Neuron (in vitro differentiated cells): Measurements from ENCODE around the gene SLC16A6.
"Not testable (repeated sequence)": the region's sequence is repeated elsewhere in the genome, so short reads cannot be mapped to it uniquely, and the experiment has no call there.

ENCODE experiments used
- H2AFZ ChIP-seq: one replicate; pipeline ENCODE4 v1.6.1; 2013; ENCODE audit warnings: low read depth, mild to moderate bottlenecking, inconsistent platforms, low read length, moderate library complexity
- H3K27me3 ChIP-seq: one replicate; pipeline ENCODE4 v1.6.1; 2013; ENCODE audit warnings: low read length; ENCODE audit not compliant: insufficient read depth
- H3K36me3 ChIP-seq: one replicate; pipeline ENCODE4 v1.6.1; 2013; ENCODE audit warnings: low read length; ENCODE audit not compliant: insufficient read depth
- H3K4me1 ChIP-seq: one replicate; pipeline ENCODE4 v1.6.1; 2013; ENCODE audit warnings: low read length; ENCODE audit not compliant: insufficient read depth
- H3K4me3 ChIP-seq: 2 replicates; pipeline ENCODE4 v1.5.1; 2013; ENCODE audit warnings: mild to moderate bottlenecking, low read length, moderate library complexity
- H3K9me3 ChIP-seq: one replicate; pipeline ENCODE4 v1.6.1; 2013; ENCODE audit warnings: low read length

Gene SLC16A6

DNA sequence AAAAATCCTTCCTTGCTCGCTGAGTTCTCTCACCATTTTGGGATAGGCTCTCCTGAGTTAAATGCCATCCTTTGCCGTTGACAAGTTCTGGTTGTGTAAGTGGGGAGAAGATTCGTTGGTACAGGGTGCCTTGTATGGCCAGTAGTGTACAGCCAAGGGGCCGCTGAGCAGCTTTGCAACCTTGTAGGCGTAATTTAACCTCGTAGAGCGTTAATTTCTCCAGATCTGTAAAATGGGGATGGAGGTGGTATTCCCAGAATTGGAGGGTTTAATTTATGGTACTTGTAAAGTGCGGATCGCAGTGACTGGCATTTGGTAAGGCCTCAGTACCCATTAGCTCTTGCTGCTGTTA is 1.7 kb upstream of the SLC16A6 start:
- Histone ChIP-seq H2AFZ (peak overlapping the region; percentile 79), H3K4me1 (peaks cover 32% of the 10 kb centered on the region), H3K4me3 (peak overlapping the region; percentile 76), H3K27me3 (no peaks in the 10 kb centered on the region), H3K36me3 (no peaks in the 10 kb centered on the region), H3K9me3 (no peaks in the 10 kb centered on the region)

DNA sequence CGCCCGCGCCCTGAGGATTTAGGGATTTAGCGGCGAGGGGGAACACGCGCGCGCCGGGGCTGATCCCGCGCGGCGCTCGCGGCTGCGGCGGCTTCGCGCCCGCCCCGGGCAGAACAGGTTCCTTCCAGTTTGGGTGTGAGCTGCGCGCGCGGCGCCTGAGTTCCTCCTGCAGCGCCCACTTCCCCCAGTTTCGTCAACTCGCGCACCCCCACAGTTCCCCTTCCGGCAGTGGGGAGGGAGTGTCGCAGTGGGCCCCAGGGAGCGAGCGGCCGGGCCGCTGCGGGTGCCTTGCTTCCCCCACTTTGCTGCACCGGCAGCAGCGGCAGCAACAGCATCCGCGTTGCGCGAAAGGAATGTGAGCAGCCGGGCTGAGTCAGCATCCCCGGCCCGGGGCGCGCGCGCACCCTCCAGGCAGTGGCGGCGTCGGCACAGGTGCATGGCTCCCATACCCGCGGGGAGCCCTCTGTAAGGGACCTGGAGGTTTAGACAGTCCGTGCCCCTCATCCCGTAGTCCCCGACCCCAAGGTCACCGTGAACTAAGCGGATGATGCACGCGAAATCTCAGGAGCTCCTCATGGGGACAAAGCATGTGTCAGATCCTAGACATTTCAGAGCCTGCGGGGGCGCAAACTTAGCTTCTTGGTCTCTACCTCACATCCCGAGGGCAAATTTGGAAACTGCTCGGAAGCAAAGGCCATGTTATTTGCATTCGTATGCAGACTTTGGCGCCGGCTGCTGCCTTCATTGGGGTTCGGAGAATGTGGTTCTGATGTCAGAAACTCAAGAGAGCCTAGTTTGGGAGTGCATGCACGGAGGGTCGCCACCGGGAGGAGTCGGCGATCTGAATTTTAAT is 1.1 kb upstream of the SLC16A6 start:
- Histone ChIP-seq H3K27me3 (no peaks in the 10 kb centered on the region), H3K36me3 (no peaks in the 10 kb centered on the region), H3K9me3 (no peaks in the 10 kb centered on the region), H2AFZ (peak overlapping the region; percentile 79), H3K4me1 (peaks cover 32% of the 10 kb centered on the region), H3K4me3 (peak overlapping the region; percentile 76)

DNA sequence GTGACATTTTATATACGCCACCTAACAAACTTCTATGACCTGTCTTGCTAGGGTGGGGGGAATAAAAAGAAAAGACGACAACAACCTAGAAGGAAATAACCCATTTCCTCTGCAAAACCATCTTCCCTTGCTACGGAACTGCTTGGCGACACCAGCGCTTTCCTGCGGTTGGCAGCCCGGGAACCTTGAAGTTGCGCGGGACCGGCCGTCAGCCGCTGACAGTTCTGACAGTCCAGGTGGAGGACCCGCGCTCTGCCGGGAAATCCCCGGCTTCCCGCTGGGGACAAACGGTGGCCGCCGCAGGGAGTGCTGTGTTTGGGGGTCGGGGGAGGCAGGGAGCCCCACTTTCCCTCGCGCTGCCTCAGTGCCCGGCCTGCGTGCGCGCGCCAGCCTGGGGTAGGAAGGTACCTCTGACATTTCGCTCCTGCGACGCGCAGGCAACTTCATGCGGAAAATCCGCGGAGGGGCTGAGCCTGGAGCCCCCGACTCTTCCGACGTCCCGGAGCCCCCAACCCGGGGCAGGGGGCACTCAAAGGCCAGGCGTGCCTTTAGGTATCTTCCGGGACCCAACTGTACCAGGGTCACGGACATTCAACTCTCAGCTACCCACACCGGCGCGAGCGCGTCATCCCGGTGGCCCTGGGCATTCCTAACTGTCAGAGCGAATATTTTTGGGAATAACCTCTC is 516 bp downstream of the SLC16A6 start:
- no peaks in the 10 kb centered on the region for H3K36me3 ChIP-seq
- H2AFZ ChIP-seq = peak overlapping the region; percentile 54
- H3K4me3 ChIP-seq = peak overlapping the region; percentile 76
- H3K9me3 ChIP-seq = no peaks in the 10 kb centered on the region
- H3K27me3 ChIP-seq = no peaks in the 10 kb centered on the region
- peaks cover 32% of the 10 kb centered on the region for H3K4me1 ChIP-seq

DNA sequence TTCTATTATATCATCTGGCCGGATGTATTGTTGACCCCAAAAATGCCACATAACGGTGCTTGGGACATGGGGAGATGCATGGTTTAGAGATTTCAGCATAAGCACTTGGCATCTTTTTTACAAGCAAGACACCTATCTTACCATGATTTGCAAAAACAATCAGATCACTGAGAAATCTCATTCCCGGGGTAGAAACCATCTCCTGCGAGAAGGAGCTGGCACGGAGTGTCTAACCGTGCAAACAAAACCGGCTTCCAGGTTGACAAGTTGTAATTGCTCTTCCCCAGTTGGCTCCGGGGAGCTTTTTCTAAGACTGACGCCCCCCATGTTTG is 1.0 kb downstream of the SLC16A6 start:
- H3K27me3 ChIP-seq = no peaks in the 10 kb centered on the region
- H2AFZ ChIP-seq = no peak overlapping the region
- no peaks in the 10 kb centered on the region for H3K9me3 ChIP-seq
- H3K4me3 ChIP-seq = peak overlapping the region; percentile 76
- peaks cover 31% of the 10 kb centered on the region for H3K4me1 ChIP-seq
- no peaks in the 10 kb centered on the region for H3K36me3 ChIP-seq

DNA sequence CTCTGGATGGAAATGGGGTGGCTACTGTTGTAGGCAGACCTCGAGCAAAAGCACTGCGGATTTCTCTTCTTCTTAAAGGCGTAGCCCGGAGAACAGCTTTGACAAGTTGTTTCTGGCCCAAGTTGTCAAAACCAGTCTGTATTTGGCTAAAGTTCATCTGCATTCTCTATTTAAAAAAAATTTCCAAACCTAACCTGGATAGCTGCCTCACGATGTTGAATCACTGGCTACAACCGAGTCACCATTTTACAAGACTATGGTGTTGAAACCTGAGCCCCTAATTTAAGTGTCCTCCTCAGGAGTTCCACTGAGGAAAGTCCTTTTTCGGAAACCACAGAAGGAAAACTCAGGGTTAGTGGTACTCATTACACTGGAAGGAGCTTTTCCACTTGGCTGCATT is 1.5 kb downstream of the SLC16A6 start:
- H3K9me3 ChIP-seq = no peaks in the 10 kb centered on the region
- no peaks in the 10 kb centered on the region for H3K36me3 ChIP-seq
- H2AFZ ChIP-seq = no peak overlapping the region
- no peaks in the 10 kb centered on the region for H3K27me3 ChIP-seq
- peaks cover 26% of the 10 kb centered on the region for H3K4me1 ChIP-seq
- H3K4me3 ChIP-seq = peak overlapping the region; percentile 76

DNA sequence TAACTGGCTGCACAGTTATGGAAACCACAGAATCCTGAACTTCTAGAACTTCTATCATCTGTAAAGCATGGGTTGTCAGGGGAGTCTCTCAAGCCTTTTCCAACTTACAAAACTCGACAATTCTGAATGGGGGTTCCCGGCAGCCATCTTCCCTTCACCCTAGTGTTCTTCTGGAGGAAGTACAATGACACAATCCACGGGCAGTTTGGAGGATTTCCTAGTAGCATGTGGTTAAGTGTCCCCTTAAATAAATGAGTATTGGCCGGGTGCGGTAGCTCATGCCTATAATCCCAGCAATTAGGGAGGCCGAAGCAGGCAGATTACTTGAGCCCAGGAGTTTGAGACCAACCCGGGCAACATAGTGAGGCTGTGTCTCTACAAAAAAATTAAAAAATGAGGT is 2.1 kb downstream of the SLC16A6 start:
- Histone ChIP-seq H2AFZ (no peak overlapping the region), H3K27me3 (no peaks in the 10 kb centered on the region), H3K36me3 (no peaks in the 10 kb centered on the region), H3K4me1 (peaks cover 21% of the 10 kb centered on the region), H3K4me3 (no peak overlapping the region), H3K9me3 (no peaks in the 10 kb centered on the region)

DNA sequence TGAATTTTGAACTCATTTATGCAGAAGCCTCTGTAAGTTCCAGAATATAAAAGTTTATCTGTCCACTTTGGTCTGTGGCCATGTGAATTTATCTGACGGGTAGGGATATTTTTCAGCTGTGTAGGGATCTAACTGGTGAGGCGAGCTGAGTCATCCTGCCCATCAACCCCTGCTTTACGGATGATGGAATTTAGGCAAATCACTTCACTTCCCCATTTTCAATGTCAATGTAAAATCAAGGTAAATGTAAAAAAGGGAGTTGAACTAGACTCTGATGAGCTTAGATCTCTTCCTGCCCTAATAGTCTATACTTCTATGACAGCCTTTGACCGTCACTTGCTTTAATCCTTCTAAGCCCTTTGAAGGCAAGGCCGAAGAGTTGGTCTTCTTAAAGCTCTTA is 2.6 kb downstream of the SLC16A6 start:
- no peaks in the 10 kb centered on the region for H3K9me3 ChIP-seq
- H3K27me3 ChIP-seq = no peaks in the 10 kb centered on the region
- H3K36me3 ChIP-seq = no peaks in the 10 kb centered on the region
- no peak overlapping the region for H3K4me3 ChIP-seq
- H2AFZ ChIP-seq = no peak overlapping the region
- H3K4me1 ChIP-seq = peaks cover 18% of the 10 kb centered on the region

DNA sequence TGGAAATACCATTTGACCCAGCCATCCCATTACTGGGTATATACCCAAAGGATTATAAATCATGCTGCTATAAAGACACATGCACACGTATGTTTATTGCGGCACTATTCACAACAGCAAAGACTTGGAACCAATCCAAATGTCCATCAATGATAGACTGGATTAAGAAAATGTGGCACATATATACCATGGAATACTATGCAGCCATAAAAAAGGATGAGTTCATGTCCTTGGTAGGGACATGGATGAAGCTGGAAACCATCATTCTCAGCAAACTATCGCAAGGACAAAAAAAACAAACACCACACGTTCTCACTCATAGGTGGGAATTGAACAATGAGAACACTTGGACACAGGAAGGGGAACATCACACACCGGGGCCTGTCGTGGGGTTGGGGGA is 9.0 kb downstream of the SLC16A6 start:
- Histone ChIP-seq H3K9me3 (peaks cover 22% of the 10 kb centered on the region), H3K36me3 (peaks cover 33% of the 10 kb centered on the region)
- not testable (repeated sequence) for H3K4me3 ChIP-seq, H3K4me1 ChIP-seq, H2AFZ ChIP-seq, H3K27me3 ChIP-seq

DNA sequence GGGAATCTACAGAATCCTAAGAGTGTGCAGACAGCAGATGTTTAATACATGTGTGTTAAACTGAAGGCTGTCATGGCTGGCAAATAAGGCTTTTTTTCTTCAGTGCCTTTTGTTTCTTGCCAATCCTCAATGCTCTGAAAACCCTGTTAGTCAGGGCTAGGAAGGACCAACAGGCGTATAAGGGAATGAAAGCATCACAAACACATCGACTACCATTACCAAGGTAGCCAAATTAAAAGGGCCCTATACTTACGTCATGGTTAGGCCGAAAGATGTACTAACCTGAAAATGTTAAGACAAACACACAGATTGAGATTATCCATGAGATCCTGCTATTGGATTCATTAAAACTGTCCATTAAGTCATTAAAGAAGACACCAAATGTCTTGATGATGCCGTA is 13.1 kb downstream of the SLC16A6 start:
- no peaks in the 10 kb centered on the region for H3K27me3 ChIP-seq
- H3K9me3 ChIP-seq = peaks cover 22% of the 10 kb centered on the region
- H3K36me3 ChIP-seq = peaks cover 65% of the 10 kb centered on the region
- no peak overlapping the region for H2AFZ ChIP-seq
- H3K4me3 ChIP-seq = no peak overlapping the region
- no peaks in the 10 kb centered on the region for H3K4me1 ChIP-seq

DNA sequence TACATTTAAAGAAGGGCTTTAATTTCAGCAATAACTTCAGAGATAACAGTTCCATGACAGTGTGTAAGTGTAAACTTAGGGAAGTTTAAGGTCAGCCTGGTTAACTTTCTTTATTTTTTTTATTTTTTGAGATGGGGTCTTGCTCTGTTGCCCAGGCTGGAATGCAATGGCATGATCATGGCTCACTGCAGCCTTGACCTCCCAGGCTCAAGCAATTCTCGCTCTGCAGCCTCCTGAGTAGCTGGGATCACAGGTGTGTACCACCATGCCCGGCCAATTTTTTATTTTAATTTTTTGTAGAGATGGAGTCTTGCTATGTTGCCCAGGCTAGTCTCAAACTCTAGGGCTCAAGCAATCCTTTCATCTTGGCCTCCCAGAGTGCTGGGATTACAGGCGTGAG is 14.6 kb downstream of the SLC16A6 start:
- H3K27me3 ChIP-seq, H3K4me1 ChIP-seq, H3K4me3 ChIP-seq, H2AFZ ChIP-seq: not testable (repeated sequence)
- peaks cover 19% of the 10 kb centered on the region for H3K9me3 ChIP-seq
- peaks cover 78% of the 10 kb centered on the region for H3K36me3 ChIP-seq

DNA sequence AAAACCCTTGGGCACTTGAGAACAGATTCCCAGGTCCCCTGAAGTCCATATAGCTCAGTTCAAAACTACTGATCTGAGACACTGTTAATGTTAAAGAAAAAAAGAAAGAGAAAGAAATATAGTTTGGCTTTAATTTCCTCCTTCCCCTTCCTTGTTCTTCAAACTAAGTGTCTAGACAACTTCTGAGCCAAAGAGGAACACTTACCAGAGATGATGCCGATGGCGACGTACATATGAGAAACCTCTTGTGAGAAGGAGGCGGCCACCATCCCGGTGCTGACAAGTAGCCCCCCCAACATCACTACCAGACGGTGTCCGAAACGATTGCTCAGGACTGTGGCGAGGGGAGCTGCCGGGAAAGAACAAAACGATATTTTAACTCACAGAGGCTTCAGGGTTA is 17.2 kb downstream of the SLC16A6 start:
- Histone ChIP-seq H3K4me1 (no peaks in the 10 kb centered on the region), H3K9me3 (peaks cover 7% of the 10 kb centered on the region), H2AFZ (no peak overlapping the region), H3K27me3 (no peaks in the 10 kb centered on the region), H3K4me3 (no peak overlapping the region), H3K36me3 (peaks cover 74% of the 10 kb centered on the region)

DNA sequence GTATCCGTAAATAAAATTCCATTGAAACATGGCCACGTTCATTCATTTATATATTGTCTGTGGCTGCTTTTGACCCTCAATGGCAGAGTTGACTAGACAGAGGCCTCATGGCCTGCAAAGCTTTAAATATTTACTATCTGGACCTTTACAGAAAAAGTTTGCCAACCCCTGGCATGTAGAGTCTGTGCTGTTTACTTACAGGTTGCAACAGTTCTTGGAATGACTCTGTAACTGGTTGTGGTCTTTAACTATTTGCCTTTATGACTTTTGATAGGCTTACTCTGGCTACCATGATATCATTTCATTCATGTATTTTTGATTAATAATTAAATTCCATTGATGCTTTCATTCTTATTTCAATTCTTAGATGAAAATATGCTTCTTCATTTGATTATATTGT is 25.1 kb downstream of the SLC16A6 start:
- not testable (repeated sequence) for H3K27me3 ChIP-seq, H3K4me3 ChIP-seq, H2AFZ ChIP-seq, H3K4me1 ChIP-seq, H3K9me3 ChIP-seq
- peaks cover 24% of the 10 kb centered on the region for H3K36me3 ChIP-seq

DNA sequence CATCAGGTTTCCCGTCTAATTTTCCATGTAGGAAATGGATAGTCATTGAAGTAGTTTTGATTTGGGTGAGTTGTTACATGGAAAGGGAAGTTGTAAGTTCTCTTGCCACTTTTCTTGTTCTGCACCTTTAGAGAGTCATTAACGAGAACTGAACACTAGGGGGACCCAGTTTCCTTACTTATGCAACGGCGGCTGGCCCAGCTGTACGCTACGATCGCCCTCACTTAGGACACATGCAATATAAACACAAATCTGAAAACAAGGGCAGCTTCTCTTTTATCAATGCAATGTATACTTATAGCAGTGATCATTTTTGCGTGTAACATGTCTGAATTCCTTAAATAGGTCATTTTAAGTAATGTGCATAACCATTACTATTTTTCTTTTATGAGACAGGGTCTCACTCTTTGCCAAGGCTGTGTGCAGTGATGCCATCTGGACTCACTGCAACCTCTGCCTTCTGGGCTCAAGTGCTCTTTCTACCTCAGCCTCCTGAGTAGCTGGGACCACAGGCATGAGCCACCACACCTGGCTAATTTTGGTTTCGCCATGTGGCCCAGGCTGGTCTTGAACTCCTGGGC is 27.7 kb downstream of the SLC16A6 start:
- H3K27me3 ChIP-seq, H3K9me3 ChIP-seq, H3K4me3 ChIP-seq, H2AFZ ChIP-seq, H3K4me1 ChIP-seq: not testable (repeated sequence)
- H3K36me3 ChIP-seq = peaks cover 11% of the 10 kb centered on the region
